DMS153 treated with DMSO at 0.1 percent for 48 hours (cell line): Measurements from ENCODE around the gene RHBDF2.

ENCODE experiments used
- DNase-seq: peaks from one replicate; lab custom pipeline; 2025; ENCODE audit not compliant: unreplicated experiment; lab: John Stamatoyannopoulos, UW

The RHBDF2 gene

GRCh38 chr17:76467366-76467765, 33.9 kb downstream of the RHBDF2 start, which contains the start of gene AANAT:
AANAT (plus strand) TSS chr17:76467603; CDS start chr17:76468747, 1,144 bp downstream.
- DNase-seq, result no peak

- DNase-seq, result no peak
Measured at GRCh38 chr17:76466775-76467130, 34.5 kb downstream of the RHBDF2 start.

GRCh38 chr17:76462556-76463290, 38.5 kb downstream of the RHBDF2 start:
- DNase-seq, result no peak

- DNase-seq, result no peak
Measured at GRCh38 chr17:76461765-76462555, 39.3 kb downstream of the RHBDF2 start.

GRCh38 chr17:76459674-76460073, 41.5 kb downstream of the RHBDF2 start:
- no peak for DNase-seq

DNA sequence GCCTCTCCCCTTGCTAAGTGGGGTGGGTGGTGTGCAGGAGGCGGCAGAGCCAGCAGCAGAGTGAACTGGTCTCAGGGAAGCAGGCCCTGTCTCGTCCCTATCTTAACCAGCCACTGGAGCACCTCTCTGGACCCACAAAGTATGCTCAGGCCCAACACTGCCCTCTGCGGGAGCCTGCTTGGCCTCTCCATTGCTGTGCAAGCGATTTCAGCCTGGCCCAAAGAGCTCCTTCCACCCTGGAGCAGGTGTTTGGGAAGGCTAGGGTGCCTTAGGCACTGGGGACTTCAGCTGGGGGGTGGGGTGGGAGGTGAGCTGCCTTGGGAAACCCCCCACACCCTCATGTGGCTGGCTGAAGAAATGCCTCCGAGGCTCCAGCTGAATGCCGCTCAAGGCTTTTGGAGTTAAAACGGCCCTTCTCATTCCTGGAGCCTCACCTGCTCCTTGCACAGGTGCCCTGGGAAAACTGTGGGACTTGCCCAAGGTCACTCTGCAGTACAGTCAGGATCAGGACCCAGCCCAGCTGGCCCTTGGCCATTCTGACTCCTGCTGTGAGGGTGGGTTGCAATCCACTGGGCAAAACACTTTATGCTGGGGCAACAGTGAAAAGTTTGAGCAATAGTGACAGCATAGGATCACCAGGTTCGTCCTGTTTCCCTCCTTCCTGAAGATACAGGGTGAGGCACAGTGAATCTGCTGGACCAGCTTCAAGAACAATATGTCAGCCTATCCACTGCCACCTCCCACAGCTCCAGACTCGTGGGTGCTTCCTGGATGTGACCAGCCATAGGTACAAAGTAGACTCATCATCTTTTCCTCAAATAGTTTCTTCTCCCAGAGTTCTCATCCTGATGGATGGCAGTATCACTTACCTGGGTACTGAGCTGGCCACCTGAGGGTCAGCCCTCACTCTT, 42.4 kb downstream of the RHBDF2 start:
- peak; percentile 46 for DNase-seq

DNA sequence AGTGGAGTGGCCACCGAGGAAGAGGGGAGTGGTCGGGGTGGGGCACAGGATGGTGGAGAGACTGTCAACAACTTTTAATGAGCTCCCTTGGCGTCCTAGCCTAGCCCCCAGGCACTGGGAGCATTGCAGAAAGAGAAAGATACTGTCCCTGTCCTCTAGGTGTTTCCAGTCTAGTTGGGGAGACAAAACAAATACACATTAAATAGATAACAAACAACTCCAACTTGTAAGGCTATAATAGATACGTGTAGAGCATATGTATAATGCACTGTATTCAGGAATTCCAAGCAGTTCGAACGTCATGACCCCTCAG, 47.8 kb downstream of the RHBDF2 start:
- DNase-seq, result no peak

DNA sequence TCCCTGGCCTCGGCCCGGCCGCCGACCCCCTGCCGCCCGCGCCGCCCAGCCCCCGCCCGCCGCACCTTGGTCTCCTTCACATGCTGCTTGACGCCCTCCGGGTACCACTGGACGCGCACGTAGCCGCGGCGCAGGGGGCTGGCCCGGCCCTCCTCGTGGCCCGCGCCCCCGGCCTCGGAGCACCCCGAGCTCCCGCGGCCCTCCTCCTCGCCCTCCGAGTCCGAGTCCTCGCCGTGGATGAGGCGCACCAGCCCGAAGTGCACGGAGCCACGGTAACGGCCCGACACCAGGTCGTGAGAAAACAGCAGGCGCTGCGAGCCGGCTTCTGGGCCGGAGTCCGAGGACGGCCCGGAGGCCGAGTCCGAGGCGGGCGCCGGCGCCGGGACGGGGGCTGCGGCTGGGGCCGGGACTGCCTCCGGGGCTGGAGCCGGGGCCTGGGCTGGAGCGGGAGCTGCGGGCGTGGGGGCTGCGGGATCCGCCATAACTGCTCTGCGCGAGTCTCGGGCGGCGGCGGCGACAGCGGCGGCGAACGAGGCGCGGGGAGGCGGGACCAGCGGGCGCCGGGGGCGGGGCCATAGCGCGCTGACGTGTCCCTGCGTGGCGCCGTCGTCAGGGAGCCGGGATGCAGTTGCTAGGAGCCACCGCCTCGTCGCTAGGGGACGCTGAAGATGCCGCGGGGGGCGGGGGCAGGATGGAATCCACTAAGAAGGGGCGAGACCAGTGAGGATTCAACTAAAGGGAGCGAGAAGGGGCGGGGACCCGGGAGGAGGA, 48.4 kb downstream of the RHBDF2 start, which contains the start of gene UBE2O:
TSS of gene UBE2O (minus strand) at position 493 of the 771 bp plus-strand sequence. CDS start at position 482, 11 bp downstream.
- peak; percentile 62 for DNase-seq

DNA sequence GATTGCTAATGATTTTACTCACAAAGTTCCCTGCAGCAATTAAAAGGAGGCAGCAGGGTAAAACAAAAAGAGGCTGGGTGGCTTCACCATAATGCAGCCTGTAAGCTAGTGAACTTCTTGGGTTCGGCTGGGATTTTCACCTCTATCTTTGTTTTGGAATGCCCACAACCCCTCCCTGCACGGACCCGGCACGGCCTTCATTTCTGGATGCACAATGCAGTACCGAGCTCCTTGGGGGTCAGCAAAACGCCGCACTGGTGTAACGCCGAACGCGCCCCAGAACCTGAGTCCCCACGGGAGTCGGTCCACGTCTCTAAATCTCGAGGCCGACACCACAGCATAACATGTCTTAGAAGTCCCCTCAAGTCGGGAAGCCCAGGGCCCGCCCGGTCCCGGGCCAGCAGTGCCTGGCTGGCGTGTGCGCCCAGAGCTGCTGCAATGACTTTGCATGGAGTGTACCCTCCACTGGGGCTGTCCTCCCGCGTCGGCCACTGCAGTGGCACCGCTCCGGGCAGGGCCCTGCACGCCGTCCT, 49.0 kb downstream of the RHBDF2 start:
- no peak for DNase-seq

DNA sequence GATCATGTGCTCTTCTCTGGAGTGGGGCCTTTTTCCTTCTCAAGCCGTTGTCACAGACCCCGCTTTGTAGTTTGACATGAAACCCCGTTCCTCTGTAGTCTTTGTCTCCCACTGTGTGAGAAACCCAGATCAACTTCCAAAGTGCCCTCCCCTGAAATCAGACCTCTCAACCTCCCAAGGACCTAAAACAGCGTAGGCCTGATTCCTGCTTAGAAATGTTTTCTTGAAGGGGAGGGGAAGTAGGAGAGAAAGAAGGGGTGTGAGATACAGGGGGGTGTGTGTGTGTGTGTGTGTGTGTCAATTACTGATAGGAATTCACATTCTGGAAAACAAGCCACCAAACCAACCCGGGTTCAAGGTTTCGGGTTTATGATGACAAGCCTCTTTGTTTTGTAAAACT, 49.7 kb downstream of the RHBDF2 start:
- no peak for DNase-seq

DNA sequence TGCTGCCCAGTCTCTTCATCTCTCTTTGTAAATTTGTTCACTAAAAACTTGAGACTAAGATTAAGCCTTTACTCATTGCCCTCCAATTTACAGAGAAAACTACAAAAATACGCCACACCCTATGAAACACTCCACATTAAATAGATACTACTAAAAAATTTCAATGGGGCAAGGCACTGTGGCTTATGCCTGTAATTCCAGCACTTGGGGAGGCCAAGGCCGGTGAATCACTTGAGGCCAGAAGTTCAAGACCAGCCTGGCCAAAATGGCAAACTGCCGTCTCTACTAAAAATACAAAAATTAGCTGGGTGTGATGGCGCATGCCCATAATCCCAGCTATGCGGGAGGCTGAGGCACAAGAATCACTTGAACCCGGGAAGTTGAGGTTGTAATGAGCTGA, 52.1 kb downstream of the RHBDF2 start:
- no peak for DNase-seq

GRCh38 chr17:76447931-76448652, 53.1 kb downstream of the RHBDF2 start:
- DNase-seq, result no peak

DNA sequence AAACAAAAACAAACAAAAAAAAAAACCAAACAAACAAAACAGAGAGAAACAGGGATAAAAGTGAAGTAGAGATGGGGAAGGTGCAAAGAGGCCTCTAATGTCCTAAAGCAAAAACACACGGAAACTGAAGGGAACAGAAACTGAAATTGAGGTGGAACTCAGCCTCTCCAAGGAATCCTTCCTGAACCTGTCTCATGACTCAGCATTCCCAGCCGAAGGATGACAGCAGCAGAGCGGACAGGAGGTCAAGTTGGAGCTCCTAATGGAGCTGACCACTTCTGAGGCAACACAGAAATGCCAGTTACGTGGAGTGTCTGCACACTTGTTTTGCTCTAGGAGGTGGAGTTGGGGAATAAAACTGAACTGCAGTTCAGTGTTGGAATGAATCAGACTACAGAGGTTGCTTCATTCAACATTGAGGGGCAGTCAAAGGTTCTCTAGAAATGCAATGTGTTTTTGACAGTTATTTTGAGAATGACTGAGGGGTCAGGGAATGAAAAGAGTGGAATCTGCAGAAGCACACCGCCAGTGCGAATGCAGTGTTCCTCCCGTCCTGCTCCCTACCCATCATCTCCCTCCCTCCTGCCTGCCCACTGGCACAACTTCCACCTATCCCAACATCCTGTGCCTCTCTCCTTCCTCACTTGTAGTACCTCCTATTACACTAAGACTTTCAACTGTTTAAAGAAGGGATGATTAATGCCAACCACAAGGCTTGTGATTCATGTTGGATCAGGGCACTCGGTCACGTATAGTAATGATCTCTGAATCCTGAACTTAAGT, 54.6 kb downstream of the RHBDF2 start:
- no peak for DNase-seq

DNA sequence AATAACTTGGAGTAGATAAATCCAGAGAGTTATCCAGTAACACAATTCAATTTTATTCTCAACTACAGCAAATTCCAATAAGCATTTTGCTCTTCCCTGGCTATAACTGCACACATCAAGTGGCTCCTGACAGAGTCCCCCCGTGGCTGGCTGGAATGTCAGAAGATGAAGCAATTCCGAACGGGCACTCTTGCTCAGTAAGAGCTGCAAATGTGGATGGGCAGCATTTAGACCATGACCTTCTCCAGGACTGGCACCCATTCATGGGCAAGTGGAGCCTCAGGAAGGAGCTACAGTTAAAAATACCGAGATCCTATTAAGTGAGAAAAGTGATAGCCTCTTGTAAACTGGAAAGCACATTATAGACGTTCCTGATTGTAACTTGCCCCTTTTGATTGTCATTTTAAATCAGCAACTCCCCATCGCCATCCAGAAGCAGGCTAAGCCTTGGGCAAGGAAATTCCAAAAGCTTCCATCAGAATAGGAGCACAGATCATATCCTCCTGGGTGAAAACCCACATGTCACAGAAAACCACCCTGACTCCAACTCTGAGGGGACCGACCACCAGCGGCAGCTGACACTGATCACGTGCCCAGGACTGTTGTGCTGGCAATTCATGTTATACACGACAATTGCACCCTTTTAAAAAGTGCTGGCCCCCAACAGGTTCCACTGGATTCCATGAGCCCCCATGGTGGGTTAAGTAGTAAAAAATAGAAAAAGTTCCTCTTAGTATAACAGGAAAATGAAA, 55.4 kb downstream of the RHBDF2 start:
- no peak for DNase-seq

GRCh38 chr17:76444518-76445311, 56.5 kb downstream of the RHBDF2 start:
- no peak for DNase-seq

- DNase-seq, result no peak
Measured at GRCh38 chr17:76442341-76443338, 58.6 kb downstream of the RHBDF2 start.
